Frontal cortex (tissue), 4 donors: ENCODE data around the gene C1QBP. TPM values are rescaled to one million over a fixed set of nuclear protein-coding genes. Genes with fewer than 3 reads are reported as not detected.

Experiments
- DNase-seq, 2 donors: peaks; one replicate each; pipeline ENCODE4 v3.0.0; 2012; ENCODE audit warnings: low spot score in 2 of 2
- FAIRE-seq: peaks from 2 replicates; lab custom pipeline; 2012; peaks lifted over from hg19 to GRCh38; lab: Jason Lieb, UNC
- total RNA-seq: library from RNA; depleted of rRNA; stranded (reverse); fragments of >200 nt; gene quantifications from one replicate; pipeline ENCODE4 v1.2.3, GENCODE V29; 2014
- donor health status: control.
- donor health status: control.
- donor health status: control.

C1QBP gene, protein sequence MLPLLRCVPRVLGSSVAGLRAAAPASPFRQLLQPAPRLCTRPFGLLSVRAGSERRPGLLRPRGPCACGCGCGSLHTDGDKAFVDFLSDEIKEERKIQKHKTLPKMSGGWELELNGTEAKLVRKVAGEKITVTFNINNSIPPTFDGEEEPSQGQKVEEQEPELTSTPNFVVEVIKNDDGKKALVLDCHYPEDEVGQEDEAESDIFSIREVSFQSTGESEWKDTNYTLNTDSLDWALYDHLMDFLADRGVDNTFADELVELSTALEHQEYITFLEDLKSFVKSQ
- 172 TPM for total RNA-seq

DNA sequence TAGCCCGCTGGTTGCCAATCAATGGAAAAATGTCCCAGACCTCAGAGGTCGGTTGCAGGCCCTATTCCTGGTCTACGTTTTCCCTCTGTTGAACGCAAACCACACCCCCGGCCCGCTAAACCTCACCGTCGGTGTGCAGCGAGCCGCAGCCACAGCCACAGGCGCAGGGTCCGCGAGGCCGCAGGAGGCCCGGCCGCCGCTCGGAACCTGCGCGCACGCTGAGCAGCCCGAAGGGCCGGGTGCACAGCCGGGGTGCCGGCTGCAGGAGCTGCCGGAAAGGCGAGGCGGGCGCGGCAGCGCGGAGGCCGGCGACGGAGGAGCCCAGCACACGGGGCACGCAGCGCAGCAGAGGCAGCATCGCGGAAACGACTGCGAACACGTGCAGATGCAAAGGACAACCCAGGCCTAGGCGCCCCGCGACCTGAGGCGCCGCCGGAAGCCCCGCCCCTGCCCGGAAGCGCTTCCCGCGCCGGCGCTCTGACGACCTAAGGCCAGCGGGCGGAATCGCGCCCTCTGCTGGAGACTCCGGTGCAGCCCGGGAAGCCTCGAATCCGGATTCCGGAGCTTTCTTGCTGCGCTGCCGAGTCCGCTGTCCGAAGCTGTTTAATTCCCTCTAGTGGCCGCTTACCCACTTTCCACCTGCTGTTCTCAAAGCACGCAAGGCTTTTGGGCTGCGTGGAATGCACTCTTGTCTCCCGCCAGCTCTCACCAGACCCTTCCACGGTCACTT lies at the start of gene C1QBP:
C1QBP (minus strand) TSS at position 440 of the 730 bp plus-strand sequence; CDS start at position 358, 82 bp downstream.
- FAIRE-seq, result no peak
- peak; percentile 92 to 94 for DNase-seq

DNA sequence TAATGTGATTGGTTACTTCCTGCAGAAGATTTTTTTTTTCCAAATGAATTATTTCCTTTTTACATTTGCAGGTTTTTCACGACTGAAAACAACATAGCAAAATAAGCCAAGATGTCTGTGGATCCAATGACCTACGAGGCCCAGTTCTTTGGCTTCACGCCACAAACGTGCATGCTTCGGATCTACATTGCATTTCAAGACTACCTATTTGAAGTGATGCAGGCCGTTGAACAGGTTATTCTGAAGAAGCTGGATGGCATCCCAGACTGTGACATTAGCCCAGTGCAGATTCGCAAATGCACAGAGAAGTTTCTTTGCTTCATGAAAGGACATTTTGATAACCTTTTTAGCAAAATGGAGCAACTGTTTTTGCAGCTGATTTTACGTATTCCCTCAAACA lies 49.8 kb upstream of the C1QBP start:
- no peak for FAIRE-seq
- DNase-seq, result no peak

DNA sequence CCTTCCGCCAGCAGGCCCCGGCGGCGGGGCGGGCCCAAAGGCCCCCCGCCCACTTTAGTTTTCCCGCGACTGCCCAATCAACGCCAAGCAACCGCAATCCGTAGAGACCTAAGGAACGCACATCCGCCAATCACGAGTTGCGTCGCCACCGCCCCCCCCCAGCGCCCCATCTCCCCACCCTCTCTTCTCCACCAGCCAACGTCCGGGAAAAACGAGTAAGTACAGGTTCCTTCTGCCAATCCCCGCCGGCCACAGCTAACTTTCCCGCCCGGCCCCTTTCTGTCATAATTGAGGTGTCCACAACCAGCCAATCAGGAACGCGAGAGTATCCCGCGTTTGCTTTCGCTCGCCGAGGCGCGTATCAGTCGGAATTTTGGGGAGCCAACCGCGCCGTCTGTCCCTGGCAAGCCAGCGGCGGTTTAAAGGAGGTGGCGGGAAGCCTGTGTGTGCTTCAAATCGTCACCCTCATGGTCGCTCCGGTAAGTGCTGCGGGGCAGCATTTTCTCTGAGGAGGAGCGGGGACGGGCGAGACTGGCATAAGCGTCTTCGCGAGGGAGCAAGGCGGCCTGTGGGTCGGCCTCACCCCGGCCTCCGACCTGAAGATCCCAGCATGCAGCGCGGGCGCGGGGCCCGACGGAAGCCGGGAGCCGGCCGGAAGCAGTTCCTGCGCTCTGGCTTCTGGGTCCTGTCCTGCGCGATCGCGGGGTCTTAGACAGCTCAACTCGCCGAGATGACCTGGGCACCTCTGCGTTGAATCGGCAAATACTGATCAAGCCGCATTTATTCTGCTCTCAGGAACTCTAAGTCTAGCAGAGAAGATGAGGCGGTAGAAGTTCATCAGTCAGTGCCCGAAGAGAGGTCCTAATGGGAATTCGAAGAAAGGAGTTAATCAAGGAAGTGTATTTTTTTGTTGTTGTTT lies 47.5 kb upstream of the C1QBP start, which contains the start of gene MIS12:
MIS12 (plus strand) TSS at position 361 of the 919 bp plus-strand sequence. CDS start 2,297 bp downstream, outside the sequence.
- FAIRE-seq (no peak), DNase-seq (peak; percentile 97 to 98)

DNA sequence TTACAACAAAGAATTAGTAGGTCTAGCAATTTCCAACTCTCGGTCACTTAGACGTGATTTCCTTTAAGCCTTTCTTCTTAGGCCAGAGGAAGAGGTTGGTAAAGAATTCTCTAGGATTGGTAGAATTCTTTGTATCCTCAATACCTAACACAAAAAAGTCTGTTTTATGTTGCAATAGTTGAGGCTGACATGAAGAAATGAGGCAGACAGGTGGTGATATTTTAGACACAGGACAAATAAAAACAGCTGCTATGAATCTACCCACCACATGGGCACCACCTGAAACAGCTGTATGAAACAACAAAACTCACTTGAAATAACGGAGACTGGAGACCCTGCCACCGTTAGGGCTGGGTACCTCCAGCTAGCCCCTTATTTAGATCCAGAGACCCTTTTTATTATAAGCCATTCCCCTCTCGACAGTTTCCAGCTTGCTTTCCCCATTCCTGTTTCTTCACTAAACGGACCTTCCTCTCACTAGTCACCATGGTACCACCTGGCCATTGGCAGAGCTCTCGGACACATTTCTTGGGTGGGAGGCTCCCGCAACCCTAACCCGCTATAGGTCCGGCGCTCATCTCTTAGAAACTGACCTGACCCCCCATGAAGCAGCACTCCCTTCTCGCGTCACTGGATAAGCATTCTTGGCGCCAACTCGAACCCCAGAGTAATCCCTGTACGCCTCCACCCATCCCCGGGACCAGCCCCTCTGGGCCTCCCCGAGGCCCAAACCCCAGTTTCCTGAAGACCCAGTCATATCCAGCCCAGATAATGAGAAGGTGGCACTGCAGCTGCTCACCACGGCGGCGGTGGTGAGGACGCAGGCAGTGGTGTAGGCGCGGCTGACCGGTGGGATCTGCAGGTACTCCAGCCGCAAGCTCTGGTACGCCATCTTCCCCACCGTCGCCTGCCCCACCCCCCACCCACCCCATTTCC lies 46.6 kb upstream of the C1QBP start, which contains the start of gene DERL2:
DERL2 (minus strand) TSS at position 909 of the 936 bp plus-strand sequence; CDS start at position 892, 17 bp downstream.
- FAIRE-seq (no peak), DNase-seq (no peak)

DNA sequence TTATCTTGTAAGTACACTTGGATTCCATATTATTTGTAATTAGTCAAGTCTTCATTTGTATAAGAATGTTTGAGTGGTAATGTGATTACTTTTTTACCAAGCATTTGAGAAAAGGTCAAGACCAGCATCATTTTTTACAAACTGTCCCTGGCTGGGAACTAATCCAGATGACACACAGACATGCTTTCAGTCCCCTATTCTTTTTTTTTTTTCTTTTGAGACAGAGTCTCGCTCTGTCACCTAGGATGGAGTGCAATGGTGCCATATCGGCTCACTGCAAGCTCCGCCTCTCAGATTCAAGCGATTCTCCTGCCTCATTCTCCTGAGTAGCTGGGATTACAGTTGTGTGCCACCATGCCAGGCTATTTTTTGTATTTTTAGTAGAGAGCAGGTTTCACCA lies 42.5 kb upstream of the C1QBP start:
- no peak for DNase-seq
- FAIRE-seq, result no peak

DNA sequence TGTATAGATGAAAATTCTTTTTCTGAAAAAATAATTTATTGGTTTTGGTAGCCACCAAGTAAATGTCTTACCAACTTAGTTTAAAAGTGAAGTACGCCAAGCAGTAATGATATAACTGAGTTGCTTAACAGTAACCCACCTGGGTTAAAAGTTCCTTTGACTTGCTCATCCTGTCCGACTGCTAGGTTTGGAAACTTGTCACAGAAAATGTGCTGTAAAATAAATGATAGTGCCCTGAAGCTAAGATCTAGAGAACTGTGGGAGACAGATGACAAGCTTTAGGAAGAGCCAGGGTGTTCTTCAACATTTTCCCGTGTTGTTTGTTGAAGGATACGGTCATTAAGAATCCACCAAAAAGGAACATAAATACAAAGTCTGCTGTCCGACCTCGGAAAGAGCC lies 42.0 kb upstream of the C1QBP start:
- no peak for FAIRE-seq

DNA sequence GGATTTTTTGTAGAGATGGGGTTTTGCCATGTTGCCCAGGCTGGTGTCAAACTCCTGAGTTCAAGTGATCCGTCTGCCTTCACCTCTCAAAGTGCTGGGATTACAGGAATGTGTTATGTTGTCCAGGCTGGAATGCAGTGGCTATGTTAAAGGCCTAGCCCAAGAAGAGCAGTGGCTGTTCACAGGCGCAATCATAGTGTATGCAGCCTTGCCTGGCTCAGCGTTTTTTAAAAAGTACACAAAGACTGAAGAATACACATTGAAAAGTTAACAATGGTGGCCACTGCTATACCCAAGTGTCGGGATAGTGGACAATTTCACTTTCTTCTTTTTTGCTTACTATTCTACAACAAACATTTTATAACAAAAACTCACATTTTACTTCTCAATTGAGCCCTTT lies 40.0 kb upstream of the C1QBP start:
- FAIRE-seq (no peak), DNase-seq (no peak)

More for the DNA sequence above, 42.0 kb upstream of the C1QBP start:
- DNase-seq, result no peak

DNA sequence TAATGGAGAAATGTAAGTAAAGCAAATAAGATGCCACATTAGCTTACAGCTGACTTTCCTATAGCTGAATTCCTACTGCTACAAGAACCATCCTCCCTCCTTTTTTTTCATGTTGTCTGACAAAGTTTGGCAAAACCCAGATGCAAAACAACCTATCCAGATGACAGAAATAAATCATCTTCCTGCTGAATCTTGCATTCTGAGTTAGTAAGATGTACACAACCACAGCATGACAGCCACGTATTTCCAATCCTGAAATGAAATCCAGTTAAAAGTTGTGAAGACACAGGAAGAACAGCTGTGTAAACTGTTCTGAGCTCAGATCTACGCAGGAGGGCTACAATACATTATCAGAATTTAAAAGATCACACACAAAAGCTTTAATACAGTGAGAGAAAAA lies 35.0 kb upstream of the C1QBP start:
- FAIRE-seq (no peak), DNase-seq (no peak)

DNA sequence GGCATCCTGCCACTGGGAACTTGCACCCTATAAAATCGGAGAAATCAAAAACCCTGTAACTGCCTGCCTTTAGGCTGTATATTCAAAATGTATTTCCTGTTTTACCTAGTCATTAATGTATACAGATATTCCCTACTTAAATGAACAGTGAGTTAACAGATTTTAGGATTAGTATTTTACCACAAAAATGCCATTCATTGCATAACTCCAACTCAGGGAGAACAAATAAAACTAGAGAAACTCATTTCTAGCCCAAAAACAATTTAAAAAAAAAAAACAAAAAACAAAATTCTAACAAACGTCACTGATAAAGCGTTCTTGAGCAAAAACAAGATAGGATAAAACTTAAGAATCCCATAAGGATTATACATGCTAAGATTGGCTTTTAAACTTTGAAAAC lies 33.6 kb upstream of the C1QBP start:
- no peak for FAIRE-seq

DNA sequence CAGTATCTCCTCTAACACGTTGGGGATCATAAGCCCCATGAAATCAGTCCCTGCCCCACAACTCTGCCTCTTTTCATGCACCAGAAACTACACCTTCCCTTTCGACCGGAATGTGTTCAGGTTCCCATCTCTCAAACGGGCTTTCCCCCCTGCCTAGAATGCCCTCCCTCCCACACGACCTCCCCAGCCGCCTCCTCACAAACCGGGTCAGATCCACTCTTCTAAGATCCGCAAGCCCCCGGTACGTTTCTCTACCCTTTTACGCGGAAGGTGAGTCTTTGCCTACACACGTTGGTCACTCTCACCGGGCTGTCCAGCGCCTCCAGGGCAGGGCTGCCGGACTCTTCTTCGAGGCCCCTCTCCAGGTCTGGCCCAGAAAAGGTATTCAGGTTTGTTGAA lies 29.1 kb upstream of the C1QBP start:
- DNase-seq (no peak), FAIRE-seq (no peak)

More for the DNA sequence above, 33.6 kb upstream of the C1QBP start:
- DNase-seq, result no peak

DNA sequence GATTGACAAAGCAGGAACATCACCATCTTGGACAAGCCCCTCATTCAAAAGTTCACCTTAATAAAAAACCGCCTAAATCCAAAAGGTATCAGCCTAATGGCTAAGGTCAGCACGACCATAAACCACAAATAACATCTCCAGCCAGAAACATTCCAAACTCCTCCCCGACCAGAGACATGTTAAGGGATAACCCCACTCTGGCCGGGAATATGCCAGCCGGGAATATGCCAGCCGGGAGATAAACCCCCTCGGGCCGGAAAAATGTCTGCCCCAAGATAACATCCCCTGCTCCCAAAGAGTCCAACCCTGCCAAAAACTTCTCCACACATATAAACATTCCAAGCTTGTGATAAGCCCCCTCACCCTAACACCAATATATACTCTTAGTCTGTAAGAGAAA lies 28.5 kb upstream of the C1QBP start:
- no peak for FAIRE-seq

DNA sequence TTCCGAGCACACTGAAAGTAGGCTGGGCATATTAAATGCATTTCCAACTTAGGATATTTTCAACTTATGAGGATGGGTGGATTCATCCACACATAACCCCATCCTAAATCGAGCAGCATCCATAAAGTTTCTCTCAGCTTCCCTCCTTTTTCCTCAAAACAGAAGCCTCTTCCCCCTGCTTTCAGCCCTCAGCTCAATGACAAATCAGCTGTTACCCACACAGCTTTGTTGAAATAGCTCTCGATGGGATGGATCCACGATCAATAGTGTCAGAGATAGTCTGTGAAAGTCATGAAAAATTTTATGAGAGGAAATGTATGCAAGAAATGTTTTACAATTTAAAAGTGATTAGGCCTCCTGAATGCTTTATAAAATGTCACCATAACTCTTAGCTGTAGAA lies 27.3 kb upstream of the C1QBP start:
- DNase-seq, result no peak
- FAIRE-seq, result no peak

More for the DNA sequence above, 28.5 kb upstream of the C1QBP start:
- DNase-seq, result no peak

DNA sequence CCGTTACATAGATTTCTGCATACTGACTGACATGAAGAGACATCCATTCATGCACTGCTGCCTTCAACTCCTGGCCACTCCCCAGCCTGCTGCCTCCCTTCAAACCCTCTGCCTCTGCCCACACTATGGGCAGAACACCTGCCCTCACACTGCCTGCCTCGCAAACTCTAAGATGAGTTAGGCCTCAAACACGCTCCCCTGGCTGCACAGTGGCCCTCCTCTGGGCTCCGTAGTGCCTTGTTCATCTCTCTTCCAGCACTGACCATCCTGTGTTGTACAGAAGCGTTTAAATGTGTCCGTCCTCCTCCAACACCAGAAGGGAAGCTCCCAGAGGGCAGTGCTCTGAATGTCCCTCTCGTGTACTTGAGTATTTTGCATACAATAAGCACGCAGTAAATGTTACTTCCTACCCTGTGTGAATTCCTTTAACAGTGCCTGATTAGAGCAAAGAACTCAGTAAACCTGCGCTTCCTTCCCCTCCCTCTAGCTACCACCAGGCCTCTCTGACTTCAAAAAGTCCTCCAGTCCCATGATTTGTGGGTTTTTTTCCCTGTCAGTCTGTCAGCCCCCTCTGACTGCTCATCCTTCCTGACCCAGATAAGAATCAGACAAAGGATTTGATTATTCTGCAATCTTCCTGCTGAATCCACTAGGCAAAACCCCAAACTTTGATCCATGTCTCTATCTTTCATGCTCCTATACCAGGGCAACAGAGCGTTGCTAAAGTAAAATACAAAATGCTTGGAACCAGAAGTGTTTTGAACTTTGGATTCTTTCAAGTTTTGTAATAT lies 26.0 kb upstream of the C1QBP start:
- DNase-seq (no peak), FAIRE-seq (no peak)

DNA sequence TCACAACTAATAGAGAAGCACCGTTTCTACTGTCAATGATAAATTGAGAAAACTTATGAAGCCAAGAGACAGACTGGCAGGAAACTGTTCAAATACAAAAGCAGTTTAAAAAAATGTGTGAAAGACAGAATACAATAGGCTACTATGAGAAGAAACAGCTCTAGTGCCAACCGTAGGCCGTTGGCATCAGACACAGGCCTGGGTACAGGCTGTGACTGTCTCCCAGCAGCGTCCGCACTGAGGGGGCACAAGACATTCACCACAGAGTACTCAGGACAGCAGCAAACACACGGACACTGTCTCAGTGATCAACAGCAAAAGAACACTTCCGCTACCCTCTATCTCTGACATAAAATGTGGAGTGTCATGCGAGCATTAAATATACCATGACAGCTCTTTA lies 7.8 kb upstream of the C1QBP start:
- FAIRE-seq (peak; percentile 91), DNase-seq (peak; percentile 37 to 55)

DNA sequence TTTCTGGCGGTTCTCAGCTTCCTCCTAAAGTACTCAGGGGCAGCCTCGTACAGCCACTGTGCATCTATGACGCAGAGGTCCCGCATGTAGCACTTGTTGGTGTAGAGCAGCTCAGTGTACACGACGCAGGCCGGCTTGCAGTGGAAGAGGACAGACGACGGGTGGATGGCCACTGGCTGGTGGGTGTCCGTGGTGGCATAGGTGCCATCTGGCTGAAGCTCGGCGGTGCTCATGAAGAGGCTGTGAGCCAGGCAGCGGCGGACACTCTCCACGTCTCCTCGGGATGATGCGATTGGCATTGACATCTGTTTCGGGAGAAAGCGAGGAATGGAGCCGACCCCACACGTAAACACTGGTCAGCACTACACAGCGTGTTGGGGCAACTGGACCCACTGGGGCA lies 5.3 kb upstream of the C1QBP start:
- DNase-seq (no peak), FAIRE-seq (no peak)

DNA sequence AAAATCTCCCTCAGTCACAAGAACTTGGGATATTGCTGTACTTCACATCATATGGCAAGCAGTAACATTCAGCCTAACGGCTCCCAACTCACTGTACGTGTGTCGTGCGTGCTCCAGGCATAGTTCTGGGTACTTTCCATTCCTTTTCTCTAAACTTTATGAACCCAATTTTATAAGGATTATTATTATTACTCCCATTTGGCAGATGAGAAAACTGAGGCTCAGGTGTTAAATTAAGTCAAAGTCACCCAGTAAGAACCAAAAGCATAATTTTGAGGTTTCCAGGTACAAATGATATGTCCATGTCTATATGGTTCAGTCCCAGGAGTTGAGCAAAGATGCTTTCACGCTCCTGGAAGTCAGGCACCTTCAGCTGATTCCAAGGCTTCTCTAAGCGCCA lies 4.8 kb upstream of the C1QBP start:
- DNase-seq, result no peak
- FAIRE-seq, result no peak

DNA sequence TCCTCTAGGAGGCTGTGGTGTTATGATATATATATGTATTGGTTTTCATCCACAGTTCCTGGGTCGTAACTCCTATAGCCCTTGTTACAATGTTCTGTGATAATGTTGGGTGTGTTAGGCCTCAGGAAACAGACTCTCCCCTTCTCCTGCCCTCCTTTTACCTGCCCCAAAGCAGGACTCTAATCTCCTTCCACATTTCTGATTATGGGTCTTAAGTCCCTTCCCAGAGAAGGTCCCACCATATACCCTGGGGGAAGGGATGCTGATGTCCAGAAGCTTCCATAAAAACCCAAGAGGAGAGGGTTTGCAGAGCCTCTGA lies 450 bp upstream of the C1QBP start:
- FAIRE-seq (no peak), DNase-seq (no peak)

DNA sequence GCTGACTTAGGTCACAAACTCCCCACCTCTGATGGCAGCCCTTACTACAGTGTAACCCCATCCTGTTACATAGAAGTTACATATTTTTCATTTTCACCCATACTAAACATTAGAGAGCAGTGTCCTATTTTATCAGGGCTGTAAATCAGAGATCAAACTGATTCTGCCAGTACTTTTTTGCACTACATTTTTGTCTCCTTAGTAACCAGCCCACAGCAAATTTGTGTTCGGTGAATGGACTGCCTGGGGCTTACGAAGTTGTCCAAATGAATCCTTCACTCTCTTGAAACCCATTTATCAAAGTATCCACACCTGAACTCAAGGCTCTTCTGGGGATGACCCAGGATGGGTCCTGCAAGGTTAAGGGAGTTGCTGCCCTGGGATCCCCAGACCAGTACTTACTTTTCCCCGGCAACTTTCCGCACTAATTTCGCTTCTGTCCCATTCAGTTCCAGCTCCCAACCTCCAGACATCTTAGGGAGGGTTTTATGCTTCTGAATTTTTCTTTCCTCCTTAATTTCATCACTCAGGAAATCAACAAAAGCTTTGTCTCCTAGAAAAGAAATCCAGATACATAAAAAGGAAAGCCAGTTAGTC lies 1.1 kb downstream of the C1QBP start:
- no peak for FAIRE-seq
- no peak for DNase-seq
